ENCODE results near the gene SALL2. TPM values are rescaled to one million over a fixed set of nuclear protein-coding genes. Genes with fewer than 3 reads are reported as not detected.

Gene SALL2
- total RNA-seq (2022; extraction: Qiagen RNA extraction; ENCODE audit: low read depth): 0.89 to 1.3 TPM (median 1.0 TPM) in 5 replicates

GRCh38 chr14:21525962-21526671 lies at the start of gene SALL2:
SALL2 (minus strand) TSS chr14:21526346; CDS start chr14:21526127, 219 bp downstream.

GRCh38 chr14:21510735-21511657 lies 15.2 kb downstream of the SALL2 start, which contains the start of gene METTL3:
METTL3 (minus strand) TSS chr14:21511340; CDS start chr14:21511223, 117 bp downstream.

GRCh38 chr14:21476925-21477681 lies 49.0 kb downstream of the SALL2 start, which contains the start of the genes RAB2B and TOX4:
RAB2B (minus strand) TSS chr14:21476959; CDS start chr14:21476872, 87 bp downstream.
TOX4 (plus strand) TSS chr14:21477195; CDS start chr14:21477279, 84 bp downstream.

Other genes starting within 250 kb of the SALL2 start
- gene RPGRIP1, start 246.3 kb downstream of the SALL2 start, total RNA-seq (2022; extraction: Qiagen RNA extraction; ENCODE audit: low read depth): 0.24 to 0.54 TPM (median 0.26 TPM) in 5 replicates
- 108 to 118 TPM (median 114 TPM) in 5 replicates for gene SUPT16H, start 142.3 kb downstream of the SALL2 start, total RNA-seq (2022; extraction: Qiagen RNA extraction; ENCODE audit: low read depth)
- gene CHD8, start 70.2 kb downstream of the SALL2 start, total RNA-seq (2022; extraction: Qiagen RNA extraction; ENCODE audit: low read depth): 40.1 to 45.5 TPM (median 41.5 TPM) in 5 replicates
- gene RAB2B, start 49.4 kb downstream of the SALL2 start, total RNA-seq (2022; extraction: Qiagen RNA extraction; ENCODE audit: low read depth): 13.3 to 16.6 TPM (median 14.4 TPM) in 5 replicates
- 65.3 to 76.8 TPM (median 68.1 TPM) in 5 replicates for gene TOX4, start 49.2 kb downstream of the SALL2 start, total RNA-seq (2022; extraction: Qiagen RNA extraction; ENCODE audit: low read depth)
- gene METTL3, start 15.0 kb downstream of the SALL2 start, total RNA-seq (2022; extraction: Qiagen RNA extraction; ENCODE audit: low read depth): 39.3 to 55.4 TPM (median 53.2 TPM) in 5 replicates
- gene OR10G3, start 53.7 kb upstream of the SALL2 start, total RNA-seq (2022; extraction: Qiagen RNA extraction; ENCODE audit: low read depth): not detected in 5 replicates
- not detected in 5 replicates for gene OR10G2, start 108.6 kb upstream of the SALL2 start, total RNA-seq (2022; extraction: Qiagen RNA extraction; ENCODE audit: low read depth)
- gene OR4E2, start 127.5 kb upstream of the SALL2 start, total RNA-seq (2022; extraction: Qiagen RNA extraction; ENCODE audit: low read depth): not detected in 5 replicates
- gene OR4E1, start 147.5 kb upstream of the SALL2 start, total RNA-seq (2022; extraction: Qiagen RNA extraction; ENCODE audit: low read depth): not detected in 5 replicates